B cell (primary cell): Measurements from ENCODE around the gene RBM23. TPM values are rescaled to one million over a fixed set of nuclear protein-coding genes. Genes with fewer than 3 reads are reported as not detected.

ENCODE experiments used
- ATAC-seq: fragments of 200-7000 bp; cut with Tn5 transposase; one replicate; pipeline ENCODE4 v1.10.0; 2021; ENCODE audit warnings: low read depth, mild to moderate bottlenecking, moderate number of reproducible peaks, moderate library complexity
- CTCF ChIA-PET: fragments of 350-600 bp; sonication (Branson Sonifier 250); formaldehyde crosslinking; loops from one replicate; lab custom pipeline; 2021; ENCODE audit warnings: antibody characterized with exemption, inconsistent platforms; lab: Charles Lee
- POLR2A ChIA-PET: fragments of 350-600 bp; sonication (Branson Sonifier 250); formaldehyde crosslinking; loops from one replicate; lab custom pipeline; 2021; ENCODE audit warnings: antibody characterized with exemption; lab: Charles Lee
- DNase-seq: peaks from one replicate; pipeline ENCODE4 v3.0.0; 2013
- H2AFZ ChIP-seq: 2 replicates; pipeline ENCODE4 v1.6.1; 2012; ENCODE audit warnings: mild to moderate bottlenecking, low read depth, low read length; ENCODE audit not compliant: insufficient read depth, poor library complexity, severe bottlenecking
- H3K27ac ChIP-seq, 2 donors: 1 replicate in 1 of 2; 2 replicates in 1 of 2; pipeline ENCODE4 v1.5.1; 2012 to 2013; ENCODE audit warnings: low read length in 2 of 2, mild to moderate bottlenecking in 2 of 2, moderate library complexity in 1 of 2
- H3K27me3 ChIP-seq, 4 experiments: fragments of 200-600 bp in 1 of 4; sonication (generic) in 1 of 4; replicated peaks in 1 of 4; 1 replicate in 2 of 4; 2 replicates in 2 of 4; pipeline versions ENCODE4 v1.6.1 to v1.7.0; 2013 to 2016; ENCODE audit warnings: low read length in 3 of 4, mild to moderate bottlenecking in 2 of 4, mixed read lengths in 1 of 4, moderate library complexity in 1 of 4; ENCODE audit not compliant: insufficient read depth in 4 of 4, control insufficient read depth in 3 of 4; ENCODE audit errors: control extremely low read depth in 1 of 4
- H3K36me3 ChIP-seq, 2 experiments: replicated peaks in 1 of 2; 1 replicate in 1 of 2; 2 replicates in 1 of 2; pipeline versions ENCODE4 v1.6.1 to v1.7.1; 2013; ENCODE audit warnings: low read length in 1 of 2; ENCODE audit not compliant: insufficient read depth in 2 of 2, control insufficient read depth in 1 of 2; ENCODE audit errors: control extremely low read depth in 1 of 2, extremely low read depth in 1 of 2
- H3K4me1 ChIP-seq, 2 donors: fragments of 200-600 bp in 1 of 2; sonication (generic) in 1 of 2; 1 replicate in 1 of 2; 2 replicates in 1 of 2; pipeline versions ENCODE4 v1.5.1 to v1.6.1; 2013 to 2017; ENCODE audit warnings: low read length in 2 of 2; ENCODE audit not compliant: control insufficient read depth in 2 of 2, insufficient read depth in 2 of 2
- H3K4me2 ChIP-seq: replicated peaks from 2 replicates; pipeline ENCODE3; 2012; ENCODE audit warnings: mild to moderate bottlenecking, low read depth, low read length; ENCODE audit not compliant: poor library complexity, severe bottlenecking
- H3K4me3 ChIP-seq, 5 experiments: fragments of 200-600 bp in 1 of 5; sonication (generic) in 1 of 5; 1 replicate in 3 of 5; 2 replicates in 2 of 5; pipeline versions ENCODE4 v1.5.1 to v1.7.0; 2011 to 2016; ENCODE audit warnings: low read length in 4 of 5, mild to moderate bottlenecking in 4 of 5, low read depth in 2 of 5, control low read depth in 1 of 5, moderate library complexity in 1 of 5; ENCODE audit not compliant: insufficient read depth in 1 of 5; ENCODE audit errors: control extremely low read depth in 1 of 5, extremely low read depth in 1 of 5
- H3K79me2 ChIP-seq: fragments of 200-600 bp; sonication (generic); one replicate; pipeline ENCODE4 v1.6.0; 2016; ENCODE audit warnings: low read length; ENCODE audit not compliant: control insufficient read depth, insufficient read depth
- H3K9ac ChIP-seq: fragments of 200-600 bp; sonication (generic); 2 replicates; pipeline ENCODE4 v1.6.1; 2017; ENCODE audit warnings: mild to moderate bottlenecking, low read length, moderate library complexity
- H3K9me3 ChIP-seq, 3 donors: one replicate each; pipeline versions ENCODE4 v1.6.1 to v1.7.1; 2013; ENCODE audit warnings: low read length in 2 of 3; ENCODE audit not compliant: control insufficient read depth in 2 of 3, insufficient read depth in 1 of 3; ENCODE audit errors: control extremely low read depth in 1 of 3
- H4K20me1 ChIP-seq: 2 replicates; pipeline ENCODE4 v1.6.0; 2012; ENCODE audit warnings: mild to moderate bottlenecking, low read length; ENCODE audit not compliant: insufficient read depth, control insufficient read depth, poor library complexity, severe bottlenecking
- H3K27ac Mint-ChIP-seq: one replicate; pipeline ENCODE4 v1.8.0; 2021; ENCODE audit warnings: mixed read lengths
- H3K27me3 Mint-ChIP-seq: one replicate; pipeline ENCODE4 v1.8.0; 2021; ENCODE audit warnings: mixed read lengths
- H3K4me1 Mint-ChIP-seq: one replicate; pipeline ENCODE4 v1.8.0; 2021; ENCODE audit warnings: mixed read lengths
- H3K4me3 Mint-ChIP-seq: one replicate; pipeline ENCODE4 v1.8.0; 2021; ENCODE audit warnings: mixed read lengths
- H3K9me3 Mint-ChIP-seq: one replicate; pipeline ENCODE4 v1.8.0; 2022; ENCODE audit warnings: mixed read lengths; ENCODE audit not compliant: insufficient read depth
- CTCF ChIP-seq: fragments of 200-600 bp; IDR thresholded peaks from one replicate; pipeline ENCODE4 v1.8.0; 2022; ENCODE audit warnings: antibody characterized with exemption, mild to moderate bottlenecking
- EZH2 ChIP-seq: IDR thresholded peaks from 2 replicates; pipeline ENCODE4 v1.6.1; 2012; ENCODE audit warnings: borderline replicate concordance, low read depth, mild to moderate bottlenecking, moderate library complexity, low read length; ENCODE audit not compliant: insufficient read depth, poor library complexity, severe bottlenecking
- WGBS: methylation state at CpG from one replicate; pipeline ENCODE4 v1.1.5; 2013; ENCODE audit warnings: missing lambda C conversion rate; ENCODE audit not compliant: insufficient coverage; 5-methylcytosine and 5-hydroxymethylcytosine counted together
- intact Hi-C: fragments of 100-400 bp; cut with micrococcal nuclease; formaldehyde crosslinking; loops from one replicate; pipeline ENCODE4 v1.10.0; 2022
- polyA plus RNA-seq: library from polyadenylated mRNA; depleted of rRNA; stranded (reverse); fragments of >200 nt; gene quantifications from 2 replicates; pipeline ENCODE4 v1.2.3, GENCODE V29; 2012
- total RNA-seq, 2 donors: library from RNA; stranded (reverse); fragments of 120-200 nt in 1 of 2; gene quantifications; 1 replicate in 1 of 2; 2 replicates in 1 of 2; pipeline versions ENCODE4 v1.2.3 to v1.2.4, GENCODE V29; 2013 to 2022

The RBM23 gene
- total and polyA plus RNA-seq, 2 donors (not counting 1 experiment from before 2014, with no cell fraction given), result 60.7 to 165 TPM

GRCh38 chr14:22872033-22872832, 46.7 kb downstream of the RBM23 start:
- H3K27me3 Mint-ChIP-seq, result no peaks in the 10 kb centered on the region
- H3K4me2 ChIP-seq, result peak overlapping the region; percentile 85
- peaks cover 19 to 35% of the 10 kb centered on the region in 2 donors for H3K4me1 ChIP-seq
- H2AFZ ChIP-seq, result peak overlapping the region; percentile 76
- peak overlapping the region; percentile 98 for H3K27ac Mint-ChIP-seq
- H3K4me1 Mint-ChIP-seq, result peaks cover 34% of the 10 kb centered on the region
- H3K9ac ChIP-seq, result peak overlapping the region; percentile 96
- H3K4me3 Mint-ChIP-seq, result peak overlapping the region; percentile 96
- no peaks in the 10 kb centered on the region for H3K9me3 Mint-ChIP-seq
- peaks cover 39% of the 10 kb centered on the region for H4K20me1 ChIP-seq
- H3K79me2 ChIP-seq, result peaks cover 41% of the 10 kb centered on the region
- POLR2A ChIA-PET, result interaction anchor here (0.5 to 4.6 kb wide), 13 partner anchors 9 to 1416 kb away, joined by 3 to 61 read pairs (median 5); partner anchors contain the start of genes CHD8 and CPNE6
- TF ChIP-seq EZH2 (no peak), CTCF (peak; percentile 90)
- ATAC-seq, result peak; percentile 22
- no peaks in the 10 kb centered on the region for H3K27me3 ChIP-seq
- peak overlapping the region; percentile 79 to 97 (median 92) for H3K4me3 ChIP-seq
- peak overlapping the region; percentile 84 to 88 for H3K27ac ChIP-seq
- peak; percentile 83 for DNase-seq
- WGBS, result under 1% methylated on average over 42 of the region's 45 CpGs
- peaks cover 2 to 43% of the 10 kb centered on the region in 2 experiments for H3K36me3 ChIP-seq
- intact Hi-C loops, result loop anchor here (1.0 to 5.0 kb wide), 4 partner anchors 28 to 135 kb away; partner anchors contain the start of gene AJUBA
- CTCF ChIA-PET, result interaction anchor here (0.5 to 7.9 kb wide), 36 partner anchors 10 to 487 kb away, joined by 3 to 111 read pairs (median 5); partner anchors contain the start of genes AJUBA, CDH24, DAD1 and HAUS4
- no peaks in the 10 kb centered on the region for H3K9me3 ChIP-seq
